IPS-18a (cell line): Measurements from ENCODE around the gene LYRM7.
"Not testable (repeated sequence)": the region's sequence is repeated elsewhere in the genome, so short reads cannot be mapped to it uniquely, and the experiment has no call there.

Source experiments
- H3K27ac ChIP-seq: one replicate; pipeline ENCODE4 v1.5.1; 2013; ENCODE audit warnings: low read length
- H3K27me3 ChIP-seq: one replicate; pipeline ENCODE4 v1.6.1; 2013; ENCODE audit warnings: mild to moderate bottlenecking, low read length; ENCODE audit not compliant: control insufficient read depth, insufficient read depth
- H3K36me3 ChIP-seq: one replicate; pipeline ENCODE4 v1.6.1; 2013; ENCODE audit warnings: low read depth, low read length; ENCODE audit not compliant: control insufficient read depth
- H3K4me1 ChIP-seq: one replicate; pipeline ENCODE4 v1.6.1; 2013; ENCODE audit warnings: low read depth, low read length; ENCODE audit not compliant: control insufficient read depth
- H3K4me3 ChIP-seq: one replicate; pipeline ENCODE4 v1.5.1; 2013; ENCODE audit warnings: low read length
- H3K9ac ChIP-seq: one replicate; pipeline ENCODE4 v1.6.1; 2013; ENCODE audit warnings: mild to moderate bottlenecking, low read length, moderate library complexity
- H3K9me3 ChIP-seq: one replicate; pipeline ENCODE4 v1.6.1; 2013; ENCODE audit warnings: low read depth, low read length; ENCODE audit not compliant: control insufficient read depth

Gene LYRM7

DNA sequence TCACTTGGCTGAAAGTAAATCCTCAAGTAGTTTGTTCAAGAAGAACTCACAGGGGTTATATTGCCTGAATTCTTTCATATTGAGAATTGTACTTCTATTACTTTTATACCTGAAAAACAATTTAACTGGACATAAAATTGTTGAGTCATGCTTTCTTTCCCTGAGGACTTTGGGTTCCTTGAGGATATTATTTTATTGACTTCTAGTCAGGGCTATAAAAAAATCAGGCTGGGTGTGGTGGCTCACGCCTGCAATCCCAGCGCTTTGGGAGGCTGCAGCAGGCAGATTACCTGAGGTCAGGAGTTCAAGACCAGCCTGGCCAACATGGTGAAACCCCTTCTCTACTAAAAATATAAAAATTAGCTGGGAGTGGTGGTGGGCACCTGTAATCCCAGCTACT is 75.2 kb downstream of the LYRM7 start:
- H3K9ac ChIP-seq, result no peak overlapping the region
- H3K9me3 ChIP-seq, result no peaks in the 10 kb centered on the region
- H3K4me1 ChIP-seq, result no peaks in the 10 kb centered on the region
- H3K27ac ChIP-seq, result no peak overlapping the region
- H3K36me3 ChIP-seq, result no peaks in the 10 kb centered on the region
- H3K27me3 ChIP-seq, result no peaks in the 10 kb centered on the region
- no peak overlapping the region for H3K4me3 ChIP-seq

DNA sequence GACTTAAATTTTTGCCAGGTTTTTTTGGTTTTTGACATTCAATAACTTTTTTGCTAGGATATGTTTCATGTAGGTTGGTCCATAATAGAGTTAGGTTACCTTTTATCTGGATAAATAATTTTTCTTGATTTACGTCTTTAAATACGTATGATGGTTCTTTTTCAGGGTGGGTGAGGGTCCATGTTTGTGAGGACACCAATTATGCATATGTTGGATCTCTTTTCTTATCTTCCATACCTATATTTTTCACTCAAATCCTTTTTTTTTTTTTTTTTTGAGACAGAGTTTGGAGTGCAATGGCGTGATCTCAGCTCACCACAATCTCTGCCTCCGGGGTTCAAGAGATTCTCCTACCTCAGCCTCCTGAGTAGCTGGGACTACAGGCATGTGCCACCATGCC is 75.8 kb downstream of the LYRM7 start:
- no peak overlapping the region for H3K4me3 ChIP-seq
- no peak overlapping the region for H3K9ac ChIP-seq
- H3K4me1 ChIP-seq, result no peaks in the 10 kb centered on the region
- H3K27ac ChIP-seq, result no peak overlapping the region
- no peaks in the 10 kb centered on the region for H3K27me3 ChIP-seq
- no peaks in the 10 kb centered on the region for H3K9me3 ChIP-seq
- H3K36me3 ChIP-seq, result no peaks in the 10 kb centered on the region

DNA sequence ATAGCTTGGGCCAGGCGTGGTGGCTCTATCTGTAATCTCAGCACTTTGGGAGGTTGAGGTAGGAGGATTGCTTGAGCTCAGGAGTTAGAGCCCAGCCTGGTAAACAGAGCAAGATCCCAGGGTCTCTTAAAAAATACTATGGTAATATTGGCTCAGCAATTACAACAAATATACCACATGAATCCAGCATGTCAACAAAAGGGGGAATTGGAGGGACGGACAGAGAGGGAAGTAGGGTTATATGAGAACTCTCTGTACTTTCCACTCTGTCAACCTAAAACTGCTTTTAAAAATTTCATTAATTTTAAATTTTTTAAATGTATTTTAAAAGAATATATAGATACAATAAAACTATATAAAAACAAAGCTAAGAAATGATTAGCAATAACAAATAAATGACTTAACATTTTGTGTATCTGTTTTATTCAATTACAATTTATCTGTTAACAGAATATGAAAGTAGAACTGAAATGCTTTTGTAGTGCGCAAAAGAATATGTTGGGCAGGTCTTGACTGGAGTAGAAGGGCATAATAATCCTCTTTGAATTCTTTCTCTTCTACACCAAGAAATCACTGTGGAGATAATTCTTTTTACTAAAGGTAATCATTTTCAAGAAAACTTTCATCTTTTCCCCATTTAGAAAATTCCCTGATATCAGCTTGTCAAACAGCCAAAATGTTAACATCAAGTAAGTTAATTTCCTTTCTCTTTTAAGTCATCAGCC is 80.2 kb downstream of the LYRM7 start:
- Histone ChIP-seq H3K27me3 (no peaks in the 10 kb centered on the region), H3K36me3 (no peaks in the 10 kb centered on the region), H3K4me3 (no peak overlapping the region), H3K4me1 (no peaks in the 10 kb centered on the region), H3K9ac (no peak overlapping the region), H3K27ac (no peak overlapping the region), H3K9me3 (no peaks in the 10 kb centered on the region)

DNA sequence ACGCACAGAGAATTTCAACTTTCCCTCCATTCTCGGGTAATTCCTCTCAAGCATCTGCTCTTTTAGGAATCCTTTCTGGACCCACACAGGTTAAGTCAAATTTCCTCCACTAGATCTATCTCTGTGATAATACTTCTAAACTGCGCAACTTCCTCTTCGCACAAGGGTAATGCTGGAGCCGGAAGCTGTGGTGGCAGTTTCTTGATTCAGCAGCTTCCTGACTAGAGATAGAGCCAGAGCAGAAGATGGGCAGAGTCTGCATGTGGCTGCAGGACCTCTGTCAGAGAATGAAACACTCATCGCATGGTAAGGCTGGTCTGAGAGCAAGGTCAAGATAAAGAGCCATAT is 82.1 kb downstream of the LYRM7 start:
- H3K27me3 ChIP-seq, result no peaks in the 10 kb centered on the region
- no peaks in the 10 kb centered on the region for H3K4me1 ChIP-seq
- H3K4me3 ChIP-seq, result no peak overlapping the region
- no peaks in the 10 kb centered on the region for H3K9me3 ChIP-seq
- no peaks in the 10 kb centered on the region for H3K36me3 ChIP-seq
- H3K9ac ChIP-seq, result no peak overlapping the region
- H3K27ac ChIP-seq, result no peak overlapping the region

DNA sequence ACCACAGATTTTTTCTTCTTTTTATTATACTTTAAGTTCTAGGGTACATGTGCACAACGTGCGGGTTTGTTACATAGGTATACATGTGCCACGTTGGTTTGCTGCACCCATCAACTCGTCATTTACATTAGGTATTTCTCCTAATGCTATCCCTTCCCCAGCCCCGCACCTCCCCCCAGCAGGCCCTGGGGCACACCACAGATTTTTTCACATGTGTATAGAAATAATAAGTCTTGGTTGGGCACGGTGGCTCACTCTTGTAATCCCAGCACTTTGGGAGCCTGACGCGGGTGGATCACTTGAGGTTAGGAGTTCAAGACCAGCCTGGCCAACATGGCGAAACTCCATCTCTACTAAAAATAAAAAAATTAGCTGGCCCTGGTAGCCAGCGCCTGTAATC is 83.3 kb downstream of the LYRM7 start:
- not testable (repeated sequence) for H3K4me1 ChIP-seq, H3K27ac ChIP-seq, H3K9ac ChIP-seq, H3K27me3 ChIP-seq, H3K4me3 ChIP-seq, H3K36me3 ChIP-seq, H3K9me3 ChIP-seq

DNA sequence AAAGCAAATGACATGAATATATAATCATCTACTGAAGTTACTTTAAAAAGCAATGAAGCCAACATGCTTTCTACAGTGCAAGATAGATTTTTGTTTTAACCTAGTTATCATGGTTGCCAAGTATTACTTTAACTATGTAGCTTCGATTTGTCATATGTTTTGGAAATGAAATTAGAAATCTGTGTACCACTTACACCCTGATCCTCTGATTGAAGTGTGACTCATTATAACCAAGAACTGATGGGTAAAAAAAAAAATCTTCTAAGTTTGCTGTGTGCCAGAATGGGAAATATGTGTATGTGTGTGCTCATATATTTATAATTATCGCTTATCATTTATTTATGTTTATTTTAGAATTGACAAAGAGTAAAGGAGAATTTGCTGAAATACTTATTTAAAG is 84.0 kb downstream of the LYRM7 start:
- H3K27ac ChIP-seq, result no peak overlapping the region
- H3K27me3 ChIP-seq, result no peaks in the 10 kb centered on the region
- peaks cover 4% of the 10 kb centered on the region for H3K4me1 ChIP-seq
- H3K4me3 ChIP-seq, result no peak overlapping the region
- H3K9me3 ChIP-seq, result no peaks in the 10 kb centered on the region
- H3K9ac ChIP-seq, result no peak overlapping the region
- no peaks in the 10 kb centered on the region for H3K36me3 ChIP-seq
